ENCODE results near the gene OPRL1.

The OPRL1 gene

GRCh38 chr20:64131406-64131805, 51.5 kb downstream of the OPRL1 start:
- TF ChIP-seq, protein P1, sequence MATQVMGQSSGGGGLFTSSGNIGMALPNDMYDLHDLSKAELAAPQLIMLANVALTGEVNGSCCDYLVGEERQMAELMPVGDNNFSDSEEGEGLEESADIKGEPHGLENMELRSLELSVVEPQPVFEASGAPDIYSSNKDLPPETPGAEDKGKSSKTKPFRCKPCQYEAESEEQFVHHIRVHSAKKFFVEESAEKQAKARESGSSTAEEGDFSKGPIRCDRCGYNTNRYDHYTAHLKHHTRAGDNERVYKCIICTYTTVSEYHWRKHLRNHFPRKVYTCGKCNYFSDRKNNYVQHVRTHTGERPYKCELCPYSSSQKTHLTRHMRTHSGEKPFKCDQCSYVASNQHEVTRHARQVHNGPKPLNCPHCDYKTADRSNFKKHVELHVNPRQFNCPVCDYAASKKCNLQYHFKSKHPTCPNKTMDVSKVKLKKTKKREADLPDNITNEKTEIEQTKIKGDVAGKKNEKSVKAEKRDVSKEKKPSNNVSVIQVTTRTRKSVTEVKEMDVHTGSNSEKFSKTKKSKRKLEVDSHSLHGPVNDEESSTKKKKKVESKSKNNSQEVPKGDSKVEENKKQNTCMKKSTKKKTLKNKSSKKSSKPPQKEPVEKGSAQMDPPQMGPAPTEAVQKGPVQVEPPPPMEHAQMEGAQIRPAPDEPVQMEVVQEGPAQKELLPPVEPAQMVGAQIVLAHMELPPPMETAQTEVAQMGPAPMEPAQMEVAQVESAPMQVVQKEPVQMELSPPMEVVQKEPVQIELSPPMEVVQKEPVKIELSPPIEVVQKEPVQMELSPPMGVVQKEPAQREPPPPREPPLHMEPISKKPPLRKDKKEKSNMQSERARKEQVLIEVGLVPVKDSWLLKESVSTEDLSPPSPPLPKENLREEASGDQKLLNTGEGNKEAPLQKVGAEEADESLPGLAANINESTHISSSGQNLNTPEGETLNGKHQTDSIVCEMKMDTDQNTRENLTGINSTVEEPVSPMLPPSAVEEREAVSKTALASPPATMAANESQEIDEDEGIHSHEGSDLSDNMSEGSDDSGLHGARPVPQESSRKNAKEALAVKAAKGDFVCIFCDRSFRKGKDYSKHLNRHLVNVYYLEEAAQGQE (IDR thresholded peaks at IDR 0.05; ENCODE audit: insufficient read depth in 1 of 2, low read depth in 2 of 2, low read length in 2 of 2) = no peak
- TF ChIP-seq SIN3A (IDR thresholded peaks at IDR 0.05; ENCODE audit: borderline replicate concordance, insufficient read depth, low read length) = no peak
- no peak for TF ChIP-seq POLR2AphosphoS5 (IDR thresholded peaks at IDR 0.05; ENCODE audit: low read depth, low read length)
- TF ChIP-seq FOXP2 (optimal IDR thresholded peaks at IDR 0.05; ENCODE audit: borderline replicate concordance, extremely low read depth, extremely low read length, insufficient read depth) = no peak
- TF ChIP-seq TAF1 (IDR thresholded peaks at IDR 0.05; ENCODE audit: borderline replicate concordance, insufficient read depth, low read length) = no peak

- TF ChIP-seq POLR2AphosphoS5 (IDR thresholded peaks at IDR 0.05; ENCODE audit: low read depth, low read length) = no peak
- TF ChIP-seq, protein P1 (IDR thresholded peaks at IDR 0.05; ENCODE audit: insufficient read depth in 1 of 2, low read depth in 2 of 2, low read length in 2 of 2) = no peak
- TF ChIP-seq FOXP2 (optimal IDR thresholded peaks at IDR 0.05; ENCODE audit: borderline replicate concordance, extremely low read depth, extremely low read length, insufficient read depth) = no peak
- no peak for TF ChIP-seq SIN3A (IDR thresholded peaks at IDR 0.05; ENCODE audit: borderline replicate concordance, insufficient read depth, low read length)
- TF ChIP-seq TAF1 (IDR thresholded peaks at IDR 0.05; ENCODE audit: borderline replicate concordance, insufficient read depth, low read length) = no peak
Measured at GRCh38 chr20:64133951-64134407, 54.1 kb downstream of the OPRL1 start.

DNA sequence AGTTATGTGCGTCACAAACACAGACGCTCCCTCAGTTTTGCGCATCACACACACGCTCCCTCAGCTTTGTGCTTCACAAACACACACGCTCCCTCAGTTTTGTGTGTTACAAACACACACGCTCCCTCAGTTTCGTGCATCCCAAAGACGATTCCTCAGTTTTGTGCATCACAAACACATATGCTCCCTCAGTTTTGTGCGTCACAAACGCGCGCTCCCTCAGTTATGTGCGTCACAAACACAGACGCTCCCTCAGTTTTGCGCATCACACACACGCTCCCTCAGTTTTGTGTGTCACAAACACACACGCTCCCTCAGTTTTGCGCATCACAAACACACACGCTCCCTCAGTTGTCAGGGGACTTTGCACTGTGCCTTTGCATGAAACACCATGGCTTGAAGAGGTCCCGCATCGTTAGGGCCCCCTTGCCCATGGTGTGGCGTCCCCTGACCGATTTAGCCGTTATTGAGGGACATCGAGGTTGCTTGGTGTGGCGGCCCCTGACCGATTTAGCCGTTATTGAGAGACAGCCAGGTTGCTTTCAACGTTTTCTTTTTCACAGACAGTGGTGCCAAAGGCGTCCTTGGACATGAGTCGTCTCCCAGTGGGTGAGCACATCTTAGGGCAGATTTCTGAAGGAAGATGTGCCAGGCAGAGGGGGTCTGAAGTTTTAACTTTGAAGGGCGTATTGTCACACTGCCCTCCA, 56.3 kb downstream of the OPRL1 start:
- no peak for TF ChIP-seq POLR2AphosphoS5 (IDR thresholded peaks at IDR 0.05; ENCODE audit: low read depth, low read length)
- no peak for TF ChIP-seq SIN3A (IDR thresholded peaks at IDR 0.05; ENCODE audit: borderline replicate concordance, insufficient read depth, low read length)
- no peak for TF ChIP-seq FOXP2 (optimal IDR thresholded peaks at IDR 0.05; ENCODE audit: borderline replicate concordance, extremely low read depth, extremely low read length, insufficient read depth)
- TF ChIP-seq, protein P1 (IDR thresholded peaks at IDR 0.05; ENCODE audit: insufficient read depth in 1 of 2, low read depth in 2 of 2, low read length in 2 of 2) = no peak
- no peak for TF ChIP-seq TAF1 (IDR thresholded peaks at IDR 0.05; ENCODE audit: borderline replicate concordance, insufficient read depth, low read length)

DNA sequence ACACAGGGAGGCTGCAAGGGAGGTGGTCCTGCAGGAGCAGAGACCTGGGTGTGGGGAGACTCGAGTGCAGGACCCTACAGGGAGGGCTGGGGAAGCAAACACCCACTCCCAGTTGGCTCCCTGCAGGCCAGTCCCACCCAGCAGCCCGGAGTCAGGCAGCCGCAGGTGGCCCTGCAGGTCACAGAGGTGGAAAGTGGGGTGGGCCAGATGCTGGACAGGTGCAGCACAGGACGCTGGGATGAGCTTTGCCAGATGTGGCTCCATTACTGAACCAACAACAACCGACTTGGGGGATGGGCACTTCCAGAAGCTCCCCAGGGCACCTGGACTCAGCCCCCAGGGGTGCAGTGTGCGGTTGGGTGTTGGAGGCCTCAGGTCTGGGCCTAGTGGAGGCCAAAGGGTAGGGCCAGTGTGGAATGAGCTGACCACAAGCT, 57.7 kb downstream of the OPRL1 start:
- TF ChIP-seq, protein P1 (IDR thresholded peaks at IDR 0.05; ENCODE audit: insufficient read depth in 1 of 2, low read depth in 2 of 2, low read length in 2 of 2) = no peak
- TF ChIP-seq POLR2AphosphoS5 (IDR thresholded peaks at IDR 0.05; ENCODE audit: low read depth, low read length) (no peak), FOXP2 (optimal IDR thresholded peaks at IDR 0.05; ENCODE audit: borderline replicate concordance, extremely low read depth, extremely low read length, insufficient read depth) (no peak), SIN3A (IDR thresholded peaks at IDR 0.05; ENCODE audit: borderline replicate concordance, insufficient read depth, low read length) (no peak), TAF1 (IDR thresholded peaks at IDR 0.05; ENCODE audit: borderline replicate concordance, insufficient read depth, low read length) (no peak)
